GM19351 (cell line): Measurements from ENCODE around the gene CREB3L2.
A peak's percentile ranks its signal among the peaks of the same experiment; 100 is the strongest.
"Not testable (repeated sequence)": the region's sequence is repeated elsewhere in the genome, so short reads cannot be mapped to it uniquely, and the experiment has no call there.

Experiments
- ATAC-seq: cut with Tn5 transposase; IDR thresholded peaks from one replicate; pipeline ENCODE4 v1.9.1; 2021; ENCODE audit warnings: mild to moderate bottlenecking, moderate library complexity; ENCODE audit not compliant: unreplicated experiment

CREB3L2 gene

GRCh38 chr7:137989590-137989989 is 12.3 kb downstream of the CREB3L2 start:
- ATAC-seq, result no peak

- no peak for ATAC-seq
These were observed 12.8 kb downstream of the CREB3L2 start for GRCh38 chr7:137989094-137989493.

- peak; percentile 57 for ATAC-seq
These were observed 13.9 kb downstream of the CREB3L2 start for GRCh38 chr7:137987968-137988367.

- no peak for ATAC-seq
These were observed 14.3 kb downstream of the CREB3L2 start for GRCh38 chr7:137987563-137987962.

GRCh38 chr7:137987018-137987349 is 14.9 kb downstream of the CREB3L2 start:
- ATAC-seq, result no peak

- ATAC-seq, result no peak
These were observed 15.5 kb downstream of the CREB3L2 start for GRCh38 chr7:137986252-137987017.

GRCh38 chr7:137985897-137986251 is 16.0 kb downstream of the CREB3L2 start:
- peak; percentile 52 for ATAC-seq

GRCh38 chr7:137985253-137985896 is 16.5 kb downstream of the CREB3L2 start:
- ATAC-seq, result peak; percentile 45

- ATAC-seq, result no peak
These were observed 17.5 kb downstream of the CREB3L2 start for GRCh38 chr7:137984181-137985041.

- ATAC-seq, result no peak
These were observed 18.4 kb downstream of the CREB3L2 start for GRCh38 chr7:137983323-137984008.

GRCh38 chr7:137982394-137982793 is 19.5 kb downstream of the CREB3L2 start:
- not testable (repeated sequence) for ATAC-seq

GRCh38 chr7:137981668-137982067 is 20.2 kb downstream of the CREB3L2 start:
- ATAC-seq, result peak; percentile 65

GRCh38 chr7:137981175-137981574 is 20.7 kb downstream of the CREB3L2 start:
- ATAC-seq, result peak; percentile 2

GRCh38 chr7:137980308-137980707 is 21.6 kb downstream of the CREB3L2 start:
- no peak for ATAC-seq

- no peak for ATAC-seq
These were observed 23.2 kb downstream of the CREB3L2 start for GRCh38 chr7:137978464-137979237.

- ATAC-seq, result no peak
These were observed 24.7 kb downstream of the CREB3L2 start for GRCh38 chr7:137977173-137977572.

GRCh38 chr7:137976696-137977095 is 25.2 kb downstream of the CREB3L2 start:
- ATAC-seq, result no peak

- no peak for ATAC-seq
These were observed 25.7 kb downstream of the CREB3L2 start for GRCh38 chr7:137976232-137976631.

- ATAC-seq, result no peak
These were observed 26.1 kb downstream of the CREB3L2 start for GRCh38 chr7:137975768-137976167.

GRCh38 chr7:137975221-137975620 is 26.7 kb downstream of the CREB3L2 start:
- peak; percentile 78 for ATAC-seq
